C4-2B (cell line): ENCODE measurements around the gene TTLL12.

ENCODE experiments used
- CTCF ChIP-seq: fragments of 450-650 bp; conservative IDR thresholded peaks from 2 replicates; pipeline ENCODE4 v1.5.1; 2017; ENCODE audit warnings: mild to moderate bottlenecking
- ZFX ChIP-seq: fragments of 450-650 bp; IDR thresholded peaks from 2 replicates; pipeline ENCODE4 v1.6.1; 2017

DNA sequence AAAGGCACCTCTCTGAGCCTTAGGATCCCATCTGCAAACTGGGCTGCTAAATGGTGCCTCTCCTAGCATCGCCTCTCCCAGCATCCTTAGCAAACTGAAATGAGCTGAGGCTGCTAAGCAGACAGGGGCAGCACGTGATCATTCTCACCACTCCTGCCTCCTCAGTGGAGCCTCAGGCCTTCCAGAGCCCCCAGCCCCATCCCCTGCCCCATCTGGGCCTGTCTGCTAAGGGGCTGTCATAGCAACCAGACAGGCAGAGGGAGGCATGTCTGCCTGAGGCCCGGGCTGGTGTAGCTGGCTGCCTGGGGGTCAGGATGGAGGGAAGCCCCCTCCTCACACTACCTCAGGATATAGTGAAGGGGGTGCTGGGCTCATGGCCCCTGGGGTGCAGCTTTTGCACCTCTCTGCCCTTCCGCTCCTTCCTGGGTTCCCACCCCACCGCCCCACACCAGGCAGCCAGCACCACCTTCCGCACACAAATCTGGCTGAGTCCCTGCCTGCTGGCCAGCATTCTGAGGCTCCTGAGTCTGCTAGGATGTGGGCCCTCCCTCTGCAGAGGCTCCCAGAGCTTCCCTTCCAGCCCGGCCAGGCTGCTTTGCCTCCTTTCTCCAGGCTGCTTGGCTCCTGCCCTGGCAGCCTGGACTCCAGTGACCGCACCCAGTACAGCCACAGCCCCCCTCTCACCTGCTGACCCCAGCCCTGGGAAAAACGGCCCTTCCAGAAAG, 47.5 kb upstream of the TTLL12 start:
- no peak for TF ChIP-seq CTCF
- no peak for TF ChIP-seq ZFX
